HG03571 (cell line): ENCODE data around the gene MTF2.
"Not testable (repeated sequence)": the region's sequence is repeated elsewhere in the genome, so short reads cannot be mapped to it uniquely, and the experiment has no call there.

Experiments used
- ATAC-seq: cut with Tn5 transposase; IDR thresholded peaks from one replicate; pipeline ENCODE4 v1.9.1; 2021; ENCODE audit not compliant: unreplicated experiment

Gene MTF2

DNA sequence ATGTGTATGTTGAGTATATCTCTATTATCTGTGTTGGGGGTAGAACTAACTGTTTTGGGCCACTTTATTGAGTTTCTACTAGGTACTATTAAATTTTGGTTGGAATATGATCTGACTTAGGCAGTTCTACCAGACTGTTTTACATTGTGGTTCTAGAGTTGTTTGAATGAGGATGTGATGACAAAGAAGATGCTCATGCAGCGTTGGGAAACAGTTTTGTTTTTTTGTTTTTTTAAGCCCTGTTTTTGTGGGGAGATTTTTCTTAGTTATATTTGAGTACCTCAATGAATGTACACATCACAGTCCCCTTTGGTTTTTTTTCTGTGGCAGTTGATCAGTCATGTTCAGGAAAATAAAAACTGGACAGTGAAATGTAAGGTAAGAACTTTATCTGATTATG lies 61.0 kb downstream of the MTF2 start:
- ATAC-seq, result no peak

DNA sequence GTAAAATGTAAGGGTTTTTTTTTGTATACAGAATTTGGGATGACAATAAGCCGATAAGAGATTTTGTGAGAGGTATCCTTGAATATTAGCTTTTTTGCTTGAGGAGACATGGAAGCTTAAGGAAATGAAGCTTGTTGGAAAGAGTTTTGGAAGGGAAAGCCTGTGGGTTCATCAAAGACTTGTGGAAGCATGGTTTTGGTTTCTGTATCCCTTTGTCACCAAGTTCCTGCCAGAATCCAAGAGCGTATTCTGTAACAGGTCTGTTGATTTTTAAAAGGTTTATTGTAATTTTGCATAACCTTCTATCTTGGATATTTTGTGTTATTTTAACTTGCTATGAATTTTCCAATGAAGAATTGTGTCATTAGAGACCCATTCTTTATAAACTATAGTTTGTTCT lies 63.1 kb downstream of the MTF2 start:
- no peak for ATAC-seq

DNA sequence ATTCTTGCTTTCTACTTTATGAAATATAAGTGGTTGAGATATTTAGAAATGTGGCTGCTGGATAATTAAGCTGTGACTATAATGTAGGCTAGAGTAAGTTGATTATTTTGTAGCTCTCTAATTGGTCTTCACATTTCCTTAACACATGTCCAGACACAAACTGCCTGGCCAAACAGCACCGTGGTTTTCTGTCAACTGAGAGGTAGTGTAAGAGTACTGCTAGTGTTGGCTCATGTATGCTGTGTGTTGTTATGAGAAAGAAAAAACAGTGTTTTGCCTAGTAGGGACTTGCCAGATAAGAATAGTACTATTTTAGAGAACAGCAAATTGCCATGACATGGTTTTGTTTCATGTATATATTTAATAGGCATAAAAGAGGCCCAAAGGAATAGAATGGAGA lies 64.1 kb downstream of the MTF2 start:
- no peak for ATAC-seq

- no peak for ATAC-seq
Observed at GRCh38 chr1:93143769-93144168, 64.7 kb downstream of the MTF2 start.

- no peak for ATAC-seq
Observed at GRCh38 chr1:93148001-93148400, 68.9 kb downstream of the MTF2 start.

DNA sequence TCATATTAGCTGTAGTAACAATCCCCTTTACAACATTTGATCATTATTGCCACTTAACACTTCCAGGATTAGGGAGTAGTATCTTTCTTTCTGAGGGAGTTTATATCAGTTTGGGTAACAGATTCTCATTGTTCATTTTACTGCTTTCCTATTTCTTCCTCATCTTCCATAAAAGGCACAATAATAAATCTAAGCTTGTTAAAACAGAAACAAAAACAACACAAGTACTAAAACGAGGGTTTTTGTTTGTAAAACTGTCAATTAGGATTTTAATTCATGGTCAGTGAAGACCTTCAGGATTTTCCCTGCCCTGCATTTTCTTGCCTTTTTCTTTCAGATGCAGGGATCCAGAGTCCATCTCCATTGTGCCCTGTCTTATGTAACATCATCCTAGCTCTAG lies 71.6 kb downstream of the MTF2 start:
- ATAC-seq, result no peak

DNA sequence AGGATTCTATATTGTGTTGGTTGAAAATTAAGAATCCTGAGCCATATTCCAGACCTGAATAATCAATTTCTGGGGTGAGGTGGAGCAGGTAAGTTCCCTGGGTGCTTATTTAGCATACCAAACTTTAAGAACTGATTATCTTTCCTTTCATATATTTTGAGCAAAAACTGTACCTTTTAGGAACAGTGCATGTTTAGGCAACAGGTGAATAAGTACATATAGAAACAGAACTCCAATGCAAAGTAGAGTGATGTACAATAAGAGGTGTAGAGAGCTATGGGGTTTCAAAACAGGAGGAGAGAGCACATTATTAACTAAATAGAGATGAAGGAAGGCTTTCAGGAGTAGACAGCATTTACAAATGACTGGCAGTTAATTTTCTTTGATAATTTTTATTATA lies 72.4 kb downstream of the MTF2 start:
- no peak for ATAC-seq

DNA sequence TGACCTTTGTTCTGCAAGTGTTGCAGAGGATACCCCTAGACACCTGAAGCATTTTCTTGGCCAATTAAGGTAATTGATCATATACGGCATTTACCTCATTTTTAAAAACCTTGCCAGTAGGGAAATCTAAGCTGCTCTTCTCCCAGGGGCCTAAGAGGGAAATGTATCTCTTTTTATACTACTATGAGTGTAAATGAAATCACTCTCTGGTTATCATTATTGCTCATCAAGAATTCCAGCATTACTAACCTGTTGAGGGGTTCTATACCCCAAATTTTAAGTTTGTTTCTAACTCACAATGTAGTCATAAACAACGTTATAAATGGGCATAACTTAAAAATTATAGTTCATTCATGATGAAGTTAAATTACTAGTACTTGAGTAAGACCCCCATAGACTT lies 73.8 kb downstream of the MTF2 start:
- ATAC-seq, result no peak

DNA sequence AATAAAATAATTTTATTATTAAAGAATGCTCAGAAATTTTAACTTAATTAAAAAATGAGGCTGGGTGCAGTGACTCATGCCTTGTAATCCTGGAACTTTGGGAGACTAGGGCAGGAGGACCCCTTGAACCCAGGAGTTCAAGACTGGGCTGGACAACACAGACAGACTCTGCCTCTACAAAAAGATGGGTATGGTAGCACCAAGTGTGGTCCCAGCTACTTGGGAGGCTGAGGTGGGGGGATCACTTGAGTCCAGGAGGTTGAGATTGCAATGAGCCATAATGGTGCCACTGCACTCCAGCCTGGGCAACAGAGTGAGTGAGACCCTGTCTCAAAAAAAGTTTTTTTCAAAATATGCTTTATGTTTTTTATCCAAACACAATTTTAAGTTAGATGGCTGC lies 75.8 kb downstream of the MTF2 start:
- no peak for ATAC-seq

DNA sequence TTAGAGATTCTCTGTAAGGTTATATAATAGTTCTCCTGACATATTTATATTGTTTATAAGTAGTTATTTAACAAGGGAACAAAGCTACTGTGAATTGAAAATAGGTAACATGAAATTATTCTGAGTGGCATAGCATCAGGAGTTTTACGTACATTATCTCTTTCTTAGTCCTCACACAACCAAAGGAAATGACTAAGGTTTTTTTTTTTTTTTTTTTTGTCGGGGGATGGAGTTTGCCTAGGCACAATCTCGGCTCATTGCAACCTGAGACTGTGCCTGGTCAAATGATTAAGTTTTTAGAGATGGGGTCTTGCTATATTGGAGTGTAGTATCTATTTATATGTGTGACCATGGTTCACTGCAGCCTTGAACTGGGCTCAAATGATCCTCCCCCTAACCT lies 76.3 kb downstream of the MTF2 start:
- no peak for ATAC-seq

- no peak for ATAC-seq
Observed at GRCh38 chr1:93159337-93159736, 80.3 kb downstream of the MTF2 start.

DNA sequence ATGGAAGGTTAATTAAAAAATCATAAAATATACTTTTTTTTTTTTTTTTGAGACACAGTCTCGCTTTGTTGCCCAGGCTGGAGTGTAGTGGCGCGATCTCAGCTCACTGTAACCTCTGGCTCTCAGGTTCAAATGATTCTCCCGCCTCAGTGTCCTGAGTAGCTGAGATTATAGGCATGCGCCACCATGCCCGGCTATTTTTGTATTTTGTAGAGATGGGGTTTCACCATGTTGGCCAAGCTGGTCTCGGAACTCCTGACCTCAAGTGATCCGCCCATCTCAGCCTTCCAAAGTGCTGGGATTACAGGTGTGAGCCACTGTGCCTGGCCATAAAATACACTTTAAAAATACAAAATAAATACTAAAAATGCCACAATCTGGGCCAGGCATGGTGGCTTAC lies 84.2 kb downstream of the MTF2 start:
- not testable (repeated sequence) for ATAC-seq

- ATAC-seq, result no peak
Observed at GRCh38 chr1:93164816-93165215, 85.7 kb downstream of the MTF2 start.

DNA sequence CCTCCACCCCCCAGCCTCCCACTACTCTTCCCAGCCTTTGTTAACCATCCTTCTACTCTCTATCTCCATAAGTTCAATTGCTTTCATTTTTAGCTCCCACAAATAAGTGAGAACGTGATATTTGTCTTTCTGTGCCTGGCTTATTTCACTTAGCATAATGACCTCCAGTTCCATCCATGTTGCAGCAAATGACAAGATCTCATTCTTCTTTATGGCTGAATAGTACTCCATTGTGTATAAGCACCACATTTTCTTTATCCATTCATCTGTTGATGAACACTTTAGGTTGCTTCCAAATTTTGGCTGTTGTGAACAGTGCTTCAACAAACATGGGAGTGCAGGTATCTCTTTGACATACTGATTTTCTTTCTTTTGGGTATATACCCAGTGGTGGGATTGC lies 86.8 kb downstream of the MTF2 start:
- ATAC-seq, result not testable (repeated sequence)

GRCh38 chr1:93167006-93167405 lies 87.9 kb downstream of the MTF2 start:
- ATAC-seq, result no peak

DNA sequence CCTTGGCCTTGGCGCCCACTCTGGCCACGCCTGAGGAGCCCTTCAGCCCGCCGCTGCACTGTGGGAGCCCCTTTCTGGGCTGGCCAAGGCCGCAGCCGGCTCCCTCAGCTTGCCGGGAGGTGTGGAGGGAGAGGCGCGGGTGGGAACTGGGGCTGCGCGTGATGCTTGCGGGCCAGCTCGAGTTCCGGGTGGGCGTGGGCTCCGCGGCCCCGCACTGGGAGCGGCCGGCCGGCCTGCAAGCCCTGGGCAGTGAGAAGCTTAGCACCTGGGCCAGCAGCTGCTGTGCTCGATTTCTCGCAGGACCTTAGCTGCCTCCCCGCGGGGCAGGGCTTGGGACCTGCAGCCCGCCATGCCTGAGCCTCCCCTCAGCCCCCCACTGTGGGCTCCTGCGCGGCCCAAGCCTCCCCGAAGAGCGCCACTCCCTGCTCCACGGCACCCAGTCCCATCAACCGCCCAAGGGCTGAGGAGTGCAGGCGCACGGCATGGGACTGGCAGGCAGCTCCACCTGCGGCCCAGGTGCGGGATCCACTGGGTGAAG lies 91.1 kb downstream of the MTF2 start:
- not testable (repeated sequence) for ATAC-seq

DNA sequence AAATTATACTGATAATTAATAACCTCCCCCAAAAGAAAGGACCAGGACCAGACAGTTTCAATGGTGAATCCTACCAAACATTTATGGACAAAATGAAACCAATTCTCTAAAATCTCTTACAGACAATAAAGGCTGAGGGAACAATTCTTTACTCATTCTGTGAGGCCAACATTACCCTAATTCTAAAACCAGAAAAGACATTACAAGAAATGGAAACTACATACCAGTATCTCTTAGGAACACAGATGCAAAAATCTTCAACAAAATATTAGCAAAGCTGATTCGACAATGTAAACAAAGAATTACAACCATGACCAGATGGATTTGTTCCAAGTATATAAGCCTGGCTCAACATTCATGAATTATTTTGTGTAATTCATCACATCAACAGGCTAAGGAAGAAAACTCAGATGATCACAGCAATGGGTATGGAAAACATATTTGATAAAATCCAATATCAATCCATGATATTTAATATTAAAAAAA lies 92.5 kb downstream of the MTF2 start:
- no peak for ATAC-seq

DNA sequence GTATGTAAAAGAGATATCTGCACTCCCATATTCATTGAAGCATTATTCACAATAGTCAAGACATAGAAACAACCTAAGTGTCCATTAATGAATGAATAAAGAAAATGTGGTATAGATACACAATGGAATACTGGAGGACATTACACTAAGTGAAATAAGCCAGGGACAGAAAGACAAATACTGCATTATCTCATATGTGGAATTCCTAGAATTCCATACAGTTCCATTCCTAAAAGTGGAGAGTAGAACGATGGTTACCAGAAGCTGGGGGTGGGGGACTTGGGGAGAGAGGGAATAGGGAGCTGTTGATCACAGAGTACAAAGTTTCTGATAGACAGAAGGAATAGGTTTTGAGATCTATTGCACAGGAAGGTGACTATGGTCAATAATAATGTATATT lies 93.7 kb downstream of the MTF2 start:
- ATAC-seq, result no peak

GRCh38 chr1:93174638-93175037 lies 95.6 kb downstream of the MTF2 start:
- ATAC-seq, result not testable (repeated sequence)

GRCh38 chr1:93177991-93178390 lies 98.9 kb downstream of the MTF2 start:
- ATAC-seq, result no peak

DNA sequence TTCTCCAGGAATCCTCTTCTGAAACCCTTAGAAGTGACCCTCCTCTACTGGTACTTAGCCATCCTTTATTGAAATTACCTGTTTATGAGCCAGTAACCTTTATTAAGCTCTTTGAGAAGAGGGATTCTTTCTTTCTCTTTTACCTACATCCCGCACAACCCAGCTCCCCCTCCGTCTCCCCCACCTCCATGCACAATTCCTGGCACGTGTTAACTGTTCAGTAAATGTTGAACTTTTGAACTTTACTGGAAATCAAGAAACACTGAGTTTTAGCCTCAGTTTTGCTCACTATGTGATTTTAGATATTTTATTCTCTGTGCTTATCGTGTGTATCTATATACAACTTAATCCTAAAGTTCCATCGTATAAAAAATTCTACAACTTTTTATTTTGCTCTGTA lies 99.3 kb downstream of the MTF2 start:
- ATAC-seq, result no peak

GRCh38 chr1:93179886-93180722 lies 101.0 kb downstream of the MTF2 start, which contains the start of gene TMED5:
Gene TMED5 (minus strand): TSS chr1:93180413. CDS start chr1:93180242, 171 bp downstream.
- ATAC-seq, result peak; percentile 83
